Esophagus squamous epithelium (tissue), 5 donors: ENCODE data around the gene PDIK1L. TPM values are rescaled to one million over a fixed set of nuclear protein-coding genes. Genes with fewer than 3 reads are reported as not detected.

Experiments
- DNase-seq: peaks from one replicate; lab custom pipeline; 2025; lab: John Stamatoyannopoulos, UW
- H3K27ac ChIP-seq, 4 donors: fragments of 200-600 bp; sonication (generic); one replicate each; pipeline ENCODE4 v1.5.1; 2016 to 2019; ENCODE audit warnings: mild to moderate bottlenecking in 1 of 4
- H3K27me3 ChIP-seq, 4 donors: fragments of 200-600 bp; sonication (generic); 1 replicate in 3 of 4; 2 replicates in 1 of 4; pipeline versions ENCODE4 v1.5.1 to v1.6.0; 2017 to 2021; ENCODE audit warnings: antibody characterized with exemption in 1 of 4
- H3K36me3 ChIP-seq, 3 donors: fragments of 200-600 bp; sonication (generic); one replicate each; pipeline ENCODE4 v1.5.1; 2016 to 2019
- H3K4me1 ChIP-seq, 3 donors: fragments of 200-600 bp; sonication (generic); one replicate each; pipeline ENCODE4 v1.5.1; 2017 to 2019
- H3K4me3 ChIP-seq, 4 donors: fragments of 200-600 bp; sonication (generic); 1 replicate in 3 of 4; 2 replicates in 1 of 4; pipeline ENCODE4 v1.5.1; 2016 to 2019; ENCODE audit warnings: mild to moderate bottlenecking in 2 of 4, moderate library complexity in 1 of 4
- H3K9me3 ChIP-seq, 3 donors: fragments of 200-600 bp; sonication (generic); one replicate each; pipeline ENCODE4 v1.5.1; 2016 to 2019
- POLR2A ChIP-seq, 4 donors: fragments of 450-650 bp; IDR thresholded peaks; one replicate each; pipeline ENCODE4 v1.6.1; 2017; ENCODE audit warnings: antibody characterized with exemption in 4 of 4, mild to moderate bottlenecking in 4 of 4, moderate library complexity in 3 of 4
- WGBS, 2 donors: methylation state at CpG; one replicate each; pipeline ENCODE4 v1.1.5; 2018; 5-methylcytosine and 5-hydroxymethylcytosine counted together
- intact Hi-C: fragments of 100-400 bp; cut with DNase I; formaldehyde crosslinking; loops from one replicate; pipeline ENCODE4 v1.15.0; 2022
- total RNA-seq, 4 donors: library from RNA; depleted of rRNA; stranded (reverse); fragments of >200 nt; gene quantifications; one replicate each; pipeline ENCODE4 v1.1.0, GENCODE V29; 2016
- TF ChIP-seq, protein P1 (sequence below), 6 experiments: fragments of 450-650 bp in 4 of 6; fragments of 200-600 bp in 2 of 6; sonication (generic) in 2 of 6; IDR thresholded peaks; one replicate each; pipeline ENCODE4 v1.5.1; 2016 to 2019; ENCODE audit warnings: antibody characterized with exemption in 6 of 6, mild to moderate bottlenecking in 4 of 6, moderate library complexity in 4 of 6
- donor health status: DM: yes; HTN: yes; CAD: no.

PDIK1L gene
- total RNA-seq, 4 donors from 2014 or later = 5.6 to 14.0 (median 8.3) TPM

DNA sequence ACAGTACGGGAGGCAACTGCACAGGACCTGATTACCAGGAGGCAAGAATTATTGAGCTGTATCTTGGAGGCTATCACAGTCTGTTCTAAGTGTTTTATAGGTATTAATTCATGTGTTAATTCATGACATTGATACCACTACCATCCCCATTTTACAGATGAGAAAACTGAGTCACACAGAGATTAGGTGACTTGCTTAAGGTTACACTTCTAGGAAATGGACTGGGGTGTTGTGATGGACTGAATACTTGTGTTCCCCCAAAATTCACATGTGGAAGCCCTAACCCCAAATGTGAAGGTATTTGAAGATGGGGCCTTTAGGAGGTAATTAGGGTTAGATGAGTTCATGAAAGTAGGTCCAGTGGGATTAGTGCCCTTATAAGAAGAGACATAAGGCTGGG, 34.1 kb upstream of the PDIK1L start:
- no peak overlapping the region for H3K27ac ChIP-seq
- H3K4me3 ChIP-seq = no peak overlapping the region
- no peaks in the 10 kb centered on the region for H3K36me3 ChIP-seq
- H3K4me1 ChIP-seq = peaks cover 0 to 7% (median 0%) of the 10 kb centered on the region in 3 donors
- DNase-seq = no peak
- H3K9me3 ChIP-seq = no peaks in the 10 kb centered on the region
- 88 to 100% methylated on average over 1 of the region's 1 CpG for WGBS, 2 donors
- H3K27me3 ChIP-seq = peaks cover 0 to 38% (median 0%) of the 10 kb centered on the region in 4 donors
- TF ChIP-seq, protein P1, sequence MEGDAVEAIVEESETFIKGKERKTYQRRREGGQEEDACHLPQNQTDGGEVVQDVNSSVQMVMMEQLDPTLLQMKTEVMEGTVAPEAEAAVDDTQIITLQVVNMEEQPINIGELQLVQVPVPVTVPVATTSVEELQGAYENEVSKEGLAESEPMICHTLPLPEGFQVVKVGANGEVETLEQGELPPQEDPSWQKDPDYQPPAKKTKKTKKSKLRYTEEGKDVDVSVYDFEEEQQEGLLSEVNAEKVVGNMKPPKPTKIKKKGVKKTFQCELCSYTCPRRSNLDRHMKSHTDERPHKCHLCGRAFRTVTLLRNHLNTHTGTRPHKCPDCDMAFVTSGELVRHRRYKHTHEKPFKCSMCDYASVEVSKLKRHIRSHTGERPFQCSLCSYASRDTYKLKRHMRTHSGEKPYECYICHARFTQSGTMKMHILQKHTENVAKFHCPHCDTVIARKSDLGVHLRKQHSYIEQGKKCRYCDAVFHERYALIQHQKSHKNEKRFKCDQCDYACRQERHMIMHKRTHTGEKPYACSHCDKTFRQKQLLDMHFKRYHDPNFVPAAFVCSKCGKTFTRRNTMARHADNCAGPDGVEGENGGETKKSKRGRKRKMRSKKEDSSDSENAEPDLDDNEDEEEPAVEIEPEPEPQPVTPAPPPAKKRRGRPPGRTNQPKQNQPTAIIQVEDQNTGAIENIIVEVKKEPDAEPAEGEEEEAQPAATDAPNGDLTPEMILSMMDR (IDR thresholded peaks at IDR 0.05) = no peak
- TF ChIP-seq POLR2A (IDR thresholded peaks at IDR 0.05) = no peak
- intact Hi-C loops = no loop called here

DNA sequence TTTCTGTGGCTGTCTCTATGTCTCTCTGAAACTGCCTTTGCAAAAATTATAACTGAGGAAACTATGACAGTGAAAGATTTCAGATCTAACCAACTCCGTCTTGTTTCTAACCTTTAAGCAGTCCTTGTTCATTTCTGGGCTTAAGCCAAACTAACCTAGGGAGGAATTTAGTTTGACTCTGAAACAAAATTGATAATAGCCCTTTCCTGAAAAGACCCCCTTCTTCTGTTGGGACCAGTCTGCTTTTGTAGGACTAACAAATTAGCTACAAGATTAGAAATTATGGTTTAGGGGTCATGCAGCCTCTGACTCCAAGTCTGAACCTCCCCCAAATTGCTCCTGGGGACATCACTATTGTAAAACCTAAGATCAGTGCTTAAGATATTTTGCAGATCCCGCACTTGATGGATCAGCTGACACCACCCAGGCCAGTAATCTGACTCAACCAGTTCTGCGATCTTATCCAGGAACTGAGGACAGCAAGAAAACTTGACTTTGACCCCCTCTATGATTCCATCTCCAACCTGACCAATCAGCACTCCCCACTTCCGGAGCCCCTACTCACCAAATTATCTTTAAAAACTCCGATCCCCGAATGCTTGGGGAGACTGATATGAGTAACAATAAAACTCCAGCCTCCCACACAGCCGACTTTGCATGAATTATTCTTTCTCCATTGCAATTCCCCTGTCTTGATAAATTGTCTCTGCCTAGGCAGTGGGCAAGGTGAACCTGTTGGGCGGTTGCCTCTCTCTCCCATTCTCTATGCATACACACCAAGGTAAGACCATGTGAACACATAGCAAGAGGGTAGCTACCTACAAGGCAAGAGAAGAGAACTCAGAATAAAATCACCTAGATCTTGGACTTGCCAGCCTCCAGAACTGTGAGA, 33.1 kb upstream of the PDIK1L start:
- Histone ChIP-seq H3K4me3 (no peak overlapping the region), H3K36me3 (no peaks in the 10 kb centered on the region), H3K4me1 (peaks cover 0 to 7% (median 0%) of the 10 kb centered on the region in 3 donors), H3K27me3 (peaks cover 0 to 33% (median 0%) of the 10 kb centered on the region in 4 donors), H3K9me3 (no peaks in the 10 kb centered on the region), H3K27ac (no peak overlapping the region)
- TF ChIP-seq, protein P1 (IDR thresholded peaks at IDR 0.05) = no peak
- TF ChIP-seq POLR2A (IDR thresholded peaks at IDR 0.05) = no peak
- no peak for DNase-seq
- WGBS, 2 donors = 48 to 66% methylated on average over 8 of the region's 8 CpGs
- intact Hi-C loops = no loop called here

DNA sequence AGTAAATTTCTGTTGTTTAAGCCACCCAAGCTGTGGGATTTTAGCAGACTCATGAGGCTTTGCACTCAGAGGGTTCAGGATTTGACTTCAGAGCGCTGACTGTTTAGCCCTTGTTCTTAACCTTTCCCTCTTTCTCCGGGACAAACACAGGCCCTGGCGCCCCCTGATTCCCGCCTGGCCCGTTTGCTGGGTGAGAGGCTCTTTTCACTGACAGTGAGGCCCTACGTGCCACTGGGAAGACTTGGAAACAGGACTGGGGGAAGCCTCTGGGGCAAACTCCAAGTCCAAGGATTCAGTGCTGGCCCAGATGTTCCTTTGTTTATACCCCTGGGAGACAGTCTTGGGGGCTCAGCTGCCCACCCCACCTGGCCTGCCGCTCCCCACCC, 32.5 kb upstream of the PDIK1L start:
- intact Hi-C loops = no loop called here
- WGBS, 2 donors = 66 to 70% methylated on average over 5 of the region's 7 CpGs
- no peak overlapping the region for H3K4me3 ChIP-seq
- no peak for DNase-seq
- no peak overlapping the region for H3K27ac ChIP-seq
- no peak for TF ChIP-seq POLR2A (IDR thresholded peaks at IDR 0.05)
- TF ChIP-seq, protein P1 (IDR thresholded peaks at IDR 0.05) = no peak
- peaks cover 0 to 7% (median 0%) of the 10 kb centered on the region in 3 donors for H3K4me1 ChIP-seq
- no peaks in the 10 kb centered on the region for H3K36me3 ChIP-seq
- no peaks in the 10 kb centered on the region for H3K9me3 ChIP-seq
- peaks cover 0 to 34% (median 0%) of the 10 kb centered on the region in 4 donors for H3K27me3 ChIP-seq

DNA sequence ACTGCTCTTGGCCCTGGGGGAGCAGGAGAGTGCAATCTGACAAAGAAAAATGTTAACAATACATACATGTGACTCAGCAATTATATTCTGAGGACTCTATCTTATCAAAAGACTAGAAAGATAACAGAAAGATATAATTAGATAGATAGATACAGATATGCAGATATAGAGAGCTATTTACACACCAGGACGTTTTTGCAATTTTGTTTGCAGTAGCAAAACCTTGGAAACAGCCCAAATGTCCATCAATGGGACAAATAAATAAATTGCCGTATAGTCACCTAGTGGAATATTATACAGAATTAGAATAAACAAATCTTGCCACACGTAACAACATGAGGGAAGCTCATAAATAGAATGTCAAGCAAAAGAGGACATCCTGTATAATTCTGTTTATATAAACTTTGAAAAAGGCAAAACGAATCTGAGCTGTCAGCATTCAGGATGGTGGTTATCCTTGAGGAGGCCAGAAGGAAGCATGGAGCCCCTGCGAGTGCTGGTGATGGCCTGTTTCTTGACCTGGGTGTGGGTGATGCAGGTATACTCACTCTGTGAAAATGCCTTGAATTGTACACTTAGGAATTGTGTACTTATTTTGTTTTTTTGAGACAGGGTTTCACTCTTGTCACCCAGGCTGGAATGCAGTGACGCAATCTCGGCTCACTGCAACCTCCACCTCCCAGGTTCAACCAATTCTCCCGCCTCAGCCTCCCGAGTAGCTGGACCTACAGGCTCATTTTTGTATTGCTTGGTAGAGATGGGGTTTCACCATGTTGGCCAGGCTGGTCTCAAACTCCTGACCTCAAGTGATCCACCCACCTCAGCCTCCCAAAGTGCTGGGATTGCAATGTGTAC, 31.4 kb upstream of the PDIK1L start:
- intact Hi-C loops = no loop called here
- no peak for DNase-seq
- no peaks in the 10 kb centered on the region for H3K9me3 ChIP-seq
- peaks cover 0 to 39% (median 0%) of the 10 kb centered on the region in 4 donors for H3K27me3 ChIP-seq
- no peak overlapping the region for H3K4me3 ChIP-seq
- WGBS, 2 donors = 69 to 77% methylated on average over 9 of the region's 9 CpGs
- no peak overlapping the region for H3K27ac ChIP-seq
- no peaks in the 10 kb centered on the region for H3K36me3 ChIP-seq
- TF ChIP-seq, protein P1 (IDR thresholded peaks at IDR 0.05) = no peak
- TF ChIP-seq POLR2A (IDR thresholded peaks at IDR 0.05) = no peak
- H3K4me1 ChIP-seq = peaks cover 0 to 7% (median 0%) of the 10 kb centered on the region in 3 donors
